Activated CD8-positive, alpha-beta memory T cell treated with anti-CD3 and anti-CD28 coated beads for 48 hours (primary cell): ENCODE results near the gene ARHGEF26.
"Not testable (repeated sequence)": the region's sequence is repeated elsewhere in the genome, so short reads cannot be mapped to it uniquely, and the experiment has no call there.

Source experiments
- DNase-seq, 3 experiments: peaks; one replicate each; pipeline ENCODE4 v3.0.0-alpha.2; 2020; ENCODE audit warnings: low read depth in 2 of 3, low spot score in 2 of 3

Gene ARHGEF26

GRCh38 chr3:154120961-154121700 lies at the start of gene ARHGEF26:
Gene ARHGEF26 (plus strand): TSS chr3:154121390. CDS start chr3:154121993, 603 bp downstream.
- DNase-seq = peak; percentile 26 to 48 (median 28)

- DNase-seq = no peak
Measured at GRCh38 chr3:154074966-154075365, 46.2 kb upstream of the ARHGEF26 start.

DNA sequence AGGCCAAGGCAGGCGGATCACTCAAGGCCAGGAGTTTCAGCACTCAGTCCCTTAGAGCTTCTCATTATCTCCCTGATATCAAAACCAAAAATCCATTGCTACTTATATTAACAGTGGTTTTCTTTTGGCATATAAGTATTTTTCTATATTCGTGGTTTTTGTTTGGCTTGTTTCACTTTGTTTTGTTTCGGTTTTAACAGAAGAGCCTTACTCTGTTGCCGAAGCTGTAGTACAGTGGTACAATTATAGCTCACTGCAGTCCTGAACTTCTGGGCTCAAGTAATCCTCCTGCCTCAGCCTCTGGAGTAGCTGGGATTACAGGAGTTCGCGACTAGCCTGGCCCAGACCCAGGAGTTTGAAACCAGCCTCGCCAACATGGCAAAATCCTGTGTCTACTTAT lies 42.5 kb upstream of the ARHGEF26 start:
- no peak for DNase-seq

DNA sequence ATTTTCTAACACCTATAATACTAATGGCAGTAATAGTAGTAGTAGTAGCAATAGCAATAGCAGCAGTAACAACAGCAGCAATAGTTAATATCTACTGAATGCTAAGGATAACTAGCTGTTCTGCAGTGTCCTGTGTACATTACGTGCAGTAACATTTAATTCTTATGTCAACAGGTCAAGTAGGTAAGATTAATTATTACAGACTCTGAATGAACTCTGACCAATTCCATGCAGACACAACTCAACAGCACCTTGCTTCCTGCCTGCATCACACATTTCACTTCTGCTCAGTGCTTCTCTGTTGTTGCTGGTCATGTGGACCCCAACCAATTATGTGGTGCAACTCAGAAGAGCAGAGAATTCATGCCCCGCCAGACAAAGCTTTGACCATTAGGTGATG lies 39.9 kb upstream of the ARHGEF26 start:
- no peak for DNase-seq

DNA sequence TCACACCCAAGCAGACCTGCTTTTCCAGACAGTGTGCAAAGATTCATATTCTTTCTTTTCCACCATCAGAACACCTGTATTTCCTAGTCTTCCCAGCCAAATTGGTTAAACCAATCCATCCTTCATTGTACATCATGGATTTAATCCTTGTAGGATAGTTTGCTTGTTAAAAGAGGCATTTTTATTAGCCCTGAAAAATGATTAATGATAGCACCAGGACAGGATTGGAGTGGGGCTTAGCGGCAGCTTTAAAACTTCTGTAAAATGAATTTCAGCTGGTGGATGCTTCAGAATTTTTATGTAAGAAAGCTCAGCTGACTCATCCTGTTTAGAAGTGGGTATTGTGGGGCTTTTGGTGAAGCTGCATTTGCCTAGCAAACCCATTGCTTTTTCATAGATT lies 36.1 kb upstream of the ARHGEF26 start:
- no peak for DNase-seq

- DNase-seq = no peak
Measured at GRCh38 chr3:154085799-154086198, 35.4 kb upstream of the ARHGEF26 start.

GRCh38 chr3:154086286-154086685 lies 34.9 kb upstream of the ARHGEF26 start:
- DNase-seq = no peak

- DNase-seq = not testable (repeated sequence)
Measured at GRCh38 chr3:154087756-154088480, 33.3 kb upstream of the ARHGEF26 start.

DNA sequence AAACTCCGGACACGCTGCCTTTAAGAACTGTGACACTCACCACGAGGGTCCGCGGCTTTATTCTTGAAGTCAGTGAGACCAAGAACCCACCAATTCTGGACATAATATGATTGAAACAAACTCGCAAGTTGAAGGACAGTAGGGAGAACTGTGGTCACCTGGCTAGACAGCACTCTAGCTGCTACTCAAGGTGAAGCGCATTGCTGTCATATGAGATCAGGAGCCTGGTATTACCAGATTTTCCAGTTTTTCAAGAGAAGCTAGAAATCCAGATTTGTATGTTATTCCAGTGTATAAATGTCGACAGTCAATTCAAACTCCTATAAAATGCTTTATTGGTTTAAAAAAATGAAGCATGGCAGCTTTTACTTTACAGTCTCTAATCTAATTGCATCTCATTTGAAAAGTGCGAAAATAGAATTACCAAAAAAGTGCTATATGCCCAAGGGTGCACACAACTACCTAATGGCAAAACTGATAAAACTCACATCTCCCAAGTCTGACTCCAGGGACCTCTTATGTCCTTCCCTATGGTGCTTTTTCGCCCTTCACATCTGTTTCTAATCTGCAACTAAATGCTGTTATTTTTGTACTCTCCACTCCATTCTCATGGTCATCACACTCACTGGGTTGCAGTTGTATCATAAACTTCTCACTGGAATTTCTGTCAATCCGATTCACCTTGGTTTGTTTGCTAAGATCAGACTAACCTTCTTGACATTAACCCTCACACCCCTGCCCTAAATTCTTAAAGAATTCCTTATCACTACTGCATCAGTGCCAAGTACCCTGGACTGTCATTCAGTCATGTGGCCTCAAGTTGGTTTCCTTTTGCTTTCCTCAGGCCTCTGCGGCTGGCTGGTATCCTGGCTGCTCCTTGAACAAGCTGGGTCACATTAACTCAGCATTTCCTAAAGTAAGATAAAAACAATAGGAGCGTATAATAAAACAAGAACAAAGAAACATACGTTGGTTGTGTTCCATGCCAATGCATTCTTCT lies 31.5 kb upstream of the ARHGEF26 start:
- no peak for DNase-seq

GRCh38 chr3:154094051-154094450 lies 27.1 kb upstream of the ARHGEF26 start:
- no peak for DNase-seq

- no peak for DNase-seq
Measured at GRCh38 chr3:154095832-154096421, 25.3 kb upstream of the ARHGEF26 start.

DNA sequence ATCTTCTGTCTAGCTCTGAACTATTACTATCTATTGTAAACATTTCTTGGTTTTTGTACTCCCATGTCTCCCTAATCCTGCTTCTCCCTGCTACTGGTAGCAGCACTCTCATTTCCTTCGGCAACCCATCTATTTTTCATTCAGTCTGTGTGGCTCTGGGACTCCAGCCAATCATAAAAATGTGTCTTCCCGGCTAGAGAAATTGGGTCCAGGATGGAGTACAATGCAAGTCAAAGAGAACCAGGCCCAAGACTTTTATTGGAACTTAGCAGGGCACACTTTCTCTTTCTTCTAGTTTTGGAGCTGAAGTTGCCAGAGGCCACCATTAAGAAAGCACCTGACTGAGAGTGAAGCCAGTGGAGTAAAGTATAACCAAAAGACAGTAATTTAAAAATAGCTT lies 22.8 kb upstream of the ARHGEF26 start:
- no peak for DNase-seq

DNA sequence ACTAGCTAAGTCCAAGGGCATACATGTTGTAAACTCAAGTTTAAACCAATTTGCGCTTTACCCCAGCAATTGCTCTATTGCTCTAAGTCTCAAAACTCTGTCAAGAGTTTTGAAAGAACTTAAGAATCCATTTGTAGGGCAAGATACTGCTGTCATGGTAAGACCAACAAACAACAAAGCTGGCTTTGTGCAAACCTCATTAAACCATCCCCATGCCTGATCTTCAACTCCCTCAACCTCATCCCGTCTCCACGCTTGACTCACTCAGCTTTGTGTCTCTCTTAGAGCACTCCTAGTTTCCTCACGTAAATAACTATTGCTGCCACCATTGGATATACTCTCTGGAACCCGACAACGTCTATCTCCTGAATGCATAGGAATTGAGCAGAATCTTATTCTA lies 20.6 kb upstream of the ARHGEF26 start:
- no peak for DNase-seq

- no peak for DNase-seq
Measured at GRCh38 chr3:154101250-154101649, 19.9 kb upstream of the ARHGEF26 start.

GRCh38 chr3:154102225-154102624 lies 19.0 kb upstream of the ARHGEF26 start:
- DNase-seq = no peak

- DNase-seq = no peak
Measured at GRCh38 chr3:154105218-154105975, 15.8 kb upstream of the ARHGEF26 start.

DNA sequence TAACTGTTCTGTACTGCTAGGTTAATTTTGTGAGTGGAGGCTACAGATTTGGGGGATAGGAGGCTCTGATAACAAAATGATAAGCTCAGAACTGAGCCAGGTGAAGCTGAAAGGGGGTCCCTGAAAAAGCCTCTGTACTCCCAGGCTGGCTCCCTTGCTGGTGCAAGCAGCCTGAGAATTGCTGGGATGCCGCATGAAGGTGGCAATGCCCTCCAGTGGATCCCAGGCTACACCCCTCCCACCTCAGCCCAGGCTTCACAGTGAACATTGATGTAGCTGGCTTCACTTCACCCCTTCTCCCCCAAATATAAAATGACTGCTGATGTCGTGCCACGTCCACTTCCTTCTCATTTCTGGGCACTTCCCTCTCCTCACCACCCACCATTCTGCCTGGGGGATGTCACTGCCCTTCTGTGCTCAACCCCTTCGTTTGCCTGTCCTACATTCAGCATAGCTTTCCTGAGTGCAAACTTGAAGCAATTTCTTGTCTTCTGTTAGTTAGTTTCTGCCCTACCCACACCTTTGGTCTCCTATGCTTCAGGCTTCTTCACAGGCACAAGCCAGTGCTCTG lies 9.7 kb upstream of the ARHGEF26 start:
- DNase-seq = no peak

DNA sequence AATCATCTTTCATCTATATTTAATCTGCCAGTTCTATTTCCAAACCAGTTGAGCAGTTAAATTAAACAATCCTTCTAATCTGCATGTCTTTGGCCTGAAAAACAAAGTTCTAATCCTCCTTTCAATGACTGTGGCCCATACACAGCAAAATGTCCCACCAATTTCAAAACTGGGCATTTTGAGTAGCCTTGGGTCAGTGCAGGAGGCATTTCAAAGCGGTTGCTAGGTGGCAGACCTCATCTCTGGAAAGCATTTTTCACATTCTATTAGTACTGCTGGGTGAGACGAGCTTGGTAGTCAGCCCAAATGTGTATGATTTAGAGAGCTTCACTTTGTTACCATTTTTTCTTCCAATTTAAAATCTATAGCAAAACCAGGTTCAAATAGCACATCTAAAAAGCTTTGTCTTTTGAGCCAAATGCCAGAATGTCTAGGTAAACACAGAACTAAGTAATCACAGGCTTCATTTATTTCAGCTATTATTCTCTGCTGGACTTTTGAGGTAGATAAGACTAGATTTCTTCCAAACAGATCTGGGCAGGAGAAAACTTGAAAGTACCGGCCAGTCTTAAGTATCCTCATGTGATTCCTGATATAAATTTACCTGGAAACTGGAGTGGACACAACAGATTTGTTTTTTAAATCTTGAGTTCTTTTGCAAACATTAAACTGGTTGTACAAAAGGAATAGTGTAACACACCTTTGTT lies 8.9 kb upstream of the ARHGEF26 start:
- no peak for DNase-seq

DNA sequence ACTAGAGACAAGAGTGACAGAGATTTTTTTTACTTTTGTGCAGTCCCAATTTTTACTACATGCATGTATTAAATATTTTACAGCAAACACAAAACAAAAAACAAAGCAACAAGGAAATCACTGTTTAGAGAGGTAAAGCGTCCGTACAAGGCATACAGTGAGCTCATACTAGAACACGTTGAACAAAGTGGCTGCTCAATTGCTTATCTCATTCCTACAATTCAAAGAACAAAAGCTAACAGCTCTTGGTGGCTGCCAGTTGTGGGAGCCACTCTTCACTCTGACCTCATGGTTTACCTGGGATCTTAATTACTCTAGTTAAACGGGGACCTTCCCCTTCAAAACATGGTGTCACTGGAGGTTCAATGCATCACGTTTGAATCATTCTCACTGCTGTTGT lies 7.6 kb upstream of the ARHGEF26 start:
- no peak for DNase-seq
